Mucosa of rectum (tissue), 2 donors: Measurements from ENCODE around the gene RREB1.

Experiments used
- H3K27ac ChIP-seq, 2 donors: one replicate each; pipeline ENCODE4 v1.7.0; 2013; ENCODE audit warnings: inconsistent platforms in 2 of 2, low read depth in 2 of 2, low read length in 2 of 2
- H3K27me3 ChIP-seq, 2 donors: one replicate each; pipeline ENCODE4 v1.7.0; 2013; ENCODE audit warnings: low read length in 2 of 2; ENCODE audit not compliant: control insufficient read depth in 2 of 2, insufficient read depth in 2 of 2
- H3K36me3 ChIP-seq, 2 donors: one replicate each; pipeline ENCODE4 v1.7.0; 2013; ENCODE audit warnings: low read length in 2 of 2; ENCODE audit not compliant: control insufficient read depth in 2 of 2, insufficient read depth in 2 of 2
- H3K4me1 ChIP-seq, 2 donors: one replicate each; pipeline ENCODE4 v1.7.0; 2013; ENCODE audit warnings: low read length in 2 of 2, mild to moderate bottlenecking in 1 of 2; ENCODE audit not compliant: control insufficient read depth in 2 of 2, insufficient read depth in 2 of 2
- H3K4me3 ChIP-seq, 2 donors: one replicate each; pipeline ENCODE4 v1.7.0; 2013; ENCODE audit warnings: low read length in 2 of 2
- H3K9ac ChIP-seq, 2 donors: one replicate each; pipeline ENCODE4 v1.7.0; 2013; ENCODE audit warnings: low read length in 2 of 2, low read depth in 1 of 2, mild to moderate bottlenecking in 1 of 2
- H3K9me3 ChIP-seq, 2 donors: one replicate each; pipeline ENCODE4 v1.7.0; 2013; ENCODE audit warnings: low read length in 2 of 2; ENCODE audit not compliant: control insufficient read depth in 2 of 2
- donor health status: healthy.
- donor health status: Normal muscosa, but diverticular disease.

RREB1 gene

GRCh38 chr6:7230956-7231713 lies 123.4 kb downstream of the RREB1 start:
- Histone ChIP-seq H3K27ac (no peak overlapping the region), H3K36me3 (peaks cover 69 to 71% of the 10 kb centered on the region in 2 donors), H3K4me1 (peaks cover 7 to 12% of the 10 kb centered on the region in 2 donors), H3K9ac (no peak overlapping the region), H3K9me3 (no peaks in the 10 kb centered on the region), H3K27me3 (no peaks in the 10 kb centered on the region), H3K4me3 (no peak overlapping the region)

GRCh38 chr6:7232351-7232750 lies 124.6 kb downstream of the RREB1 start:
- Histone ChIP-seq H3K36me3 (peaks cover 60 to 62% of the 10 kb centered on the region in 2 donors), H3K9ac (no peak overlapping the region), H3K27ac (no peak overlapping the region), H3K27me3 (no peaks in the 10 kb centered on the region), H3K4me1 (peaks cover 8 to 14% of the 10 kb centered on the region in 2 donors), H3K4me3 (no peak overlapping the region), H3K9me3 (no peaks in the 10 kb centered on the region)

GRCh38 chr6:7234547-7234946 lies 126.8 kb downstream of the RREB1 start:
- no peaks in the 10 kb centered on the region for H3K9me3 ChIP-seq
- peaks cover 10 to 14% of the 10 kb centered on the region in 2 donors for H3K4me1 ChIP-seq
- no peak overlapping the region for H3K4me3 ChIP-seq
- H3K27ac ChIP-seq: no peak overlapping the region
- no peaks in the 10 kb centered on the region for H3K27me3 ChIP-seq
- H3K9ac ChIP-seq: no peak overlapping the region
- H3K36me3 ChIP-seq: peaks cover 51 to 56% of the 10 kb centered on the region in 2 donors

- Histone ChIP-seq H3K4me3 (no peak overlapping the region), H3K9ac (peak overlapping the region in 1 of 2 donors; percentile 29), H3K4me1 (peaks cover 11 to 14% of the 10 kb centered on the region in 2 donors), H3K9me3 (no peaks in the 10 kb centered on the region), H3K27me3 (no peaks in the 10 kb centered on the region), H3K36me3 (peaks cover 44 to 52% of the 10 kb centered on the region in 2 donors), H3K27ac (peak overlapping the region; percentile 33 to 66)
These were observed 128.0 kb downstream of the RREB1 start for GRCh38 chr6:7235712-7236305.

- Histone ChIP-seq H3K27ac (peak overlapping the region; percentile 33 to 66), H3K27me3 (no peaks in the 10 kb centered on the region), H3K9ac (peak overlapping the region in 1 of 2 donors; percentile 15), H3K4me3 (no peak overlapping the region), H3K4me1 (peaks cover 14 to 16% of the 10 kb centered on the region in 2 donors), H3K9me3 (no peaks in the 10 kb centered on the region), H3K36me3 (peaks cover 43 to 52% of the 10 kb centered on the region in 2 donors)
These were observed 128.8 kb downstream of the RREB1 start for GRCh38 chr6:7236306-7237209.

GRCh38 chr6:7237653-7238188 lies 130.0 kb downstream of the RREB1 start:
- Histone ChIP-seq H3K9ac (no peak overlapping the region), H3K27me3 (no peaks in the 10 kb centered on the region), H3K9me3 (no peaks in the 10 kb centered on the region), H3K4me3 (no peak overlapping the region), H3K36me3 (peaks cover 34 to 42% of the 10 kb centered on the region in 2 donors), H3K27ac (no peak overlapping the region), H3K4me1 (peaks cover 24 to 26% of the 10 kb centered on the region in 2 donors)

GRCh38 chr6:7238526-7238899 lies 130.8 kb downstream of the RREB1 start:
- Histone ChIP-seq H3K4me1 (peaks cover 32 to 34% of the 10 kb centered on the region in 2 donors), H3K36me3 (peaks cover 33 to 42% of the 10 kb centered on the region in 2 donors), H3K9ac (peak overlapping the region in 1 of 2 donors; percentile 32), H3K4me3 (no peak overlapping the region), H3K27ac (no peak overlapping the region), H3K9me3 (no peaks in the 10 kb centered on the region), H3K27me3 (no peaks in the 10 kb centered on the region)

- no peak overlapping the region for H3K9ac ChIP-seq
- no peak overlapping the region for H3K4me3 ChIP-seq
- peak overlapping the region in 1 of 2 donors; percentile 34 for H3K27ac ChIP-seq
- H3K27me3 ChIP-seq: no peaks in the 10 kb centered on the region
- no peaks in the 10 kb centered on the region for H3K9me3 ChIP-seq
- H3K4me1 ChIP-seq: peaks cover 32 to 35% of the 10 kb centered on the region in 2 donors
- peaks cover 28 to 36% of the 10 kb centered on the region in 2 donors for H3K36me3 ChIP-seq
These were observed 131.3 kb downstream of the RREB1 start for GRCh38 chr6:7238900-7239589.

- H3K36me3 ChIP-seq: peaks cover 24 to 40% of the 10 kb centered on the region in 2 donors
- no peak overlapping the region for H3K4me3 ChIP-seq
- no peaks in the 10 kb centered on the region for H3K9me3 ChIP-seq
- no peaks in the 10 kb centered on the region for H3K27me3 ChIP-seq
- no peak overlapping the region for H3K9ac ChIP-seq
- H3K4me1 ChIP-seq: peaks cover 32 to 35% of the 10 kb centered on the region in 2 donors
- H3K27ac ChIP-seq: no peak overlapping the region
These were observed 131.8 kb downstream of the RREB1 start for GRCh38 chr6:7239590-7239948.
